NCI-H1694 treated with DMSO at 0.1 percent for 48 hours (cell line): ENCODE results near the gene ATP6V1B1.

Source experiments
- DNase-seq: peaks from one replicate; lab custom pipeline; 2025; lab: John Stamatoyannopoulos, UW

Gene ATP6V1B1

DNA sequence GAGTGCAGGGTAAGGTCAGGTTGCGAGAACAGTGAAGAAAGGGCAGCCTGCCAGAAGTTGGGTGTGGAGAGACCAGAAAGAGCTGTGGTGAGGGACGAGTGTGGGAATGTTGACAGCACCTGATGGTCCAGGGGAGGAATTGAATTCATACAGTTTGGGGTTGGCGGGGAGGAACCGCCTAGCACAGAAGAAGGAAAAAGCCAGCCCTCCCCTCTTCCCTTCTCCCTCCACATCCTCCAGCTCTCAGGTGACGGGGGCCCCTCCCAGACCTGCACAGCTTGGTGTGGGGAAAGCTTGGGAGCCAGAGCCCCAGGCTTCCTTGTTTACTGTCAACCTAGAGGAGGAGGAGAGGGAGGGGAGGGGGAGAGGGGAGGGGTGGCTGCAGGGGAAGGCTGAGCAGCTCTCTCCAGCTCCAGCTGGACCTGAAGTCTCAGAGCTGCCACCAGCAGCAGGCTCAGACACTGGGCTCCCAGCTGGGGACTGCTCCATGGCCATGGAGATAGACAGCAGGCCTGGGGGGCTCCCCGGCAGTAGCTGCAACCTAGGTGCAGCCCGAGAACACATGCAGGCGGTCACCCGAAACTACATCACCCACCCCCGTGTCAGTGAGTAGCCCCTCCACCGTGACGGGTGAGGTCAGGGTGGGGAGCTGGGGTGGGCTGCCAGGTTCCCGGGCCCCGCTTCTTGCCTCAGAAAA is at the start of gene ATP6V1B1:
Gene ATP6V1B1 (plus strand): TSS at position 433 of the 697 bp plus-strand sequence. CDS start 55 bp downstream, at position 488.
- DNase-seq, result no peak

DNA sequence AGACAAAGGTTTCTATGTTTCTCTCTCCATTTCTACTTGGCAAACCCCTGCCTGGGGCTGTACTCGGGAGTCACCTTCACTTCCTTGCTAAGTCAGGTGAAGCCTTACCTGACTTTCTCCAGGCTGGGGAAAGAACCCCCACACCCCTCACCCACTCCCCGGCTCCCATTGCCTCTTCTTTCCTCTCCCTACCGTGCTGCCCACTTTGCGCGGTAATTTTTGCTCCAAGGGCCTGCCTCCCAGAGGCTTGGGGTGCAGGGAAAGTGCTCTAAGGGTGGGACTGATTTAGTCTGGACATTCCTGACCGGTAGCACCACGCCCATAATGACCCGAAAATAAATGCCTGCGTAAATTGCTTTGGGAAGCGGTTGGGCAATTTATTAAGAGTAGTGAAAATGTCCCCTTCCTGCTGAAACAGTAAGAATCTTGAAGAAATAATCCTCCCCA is 49.1 kb upstream of the ATP6V1B1 start:
- no peak for DNase-seq

DNA sequence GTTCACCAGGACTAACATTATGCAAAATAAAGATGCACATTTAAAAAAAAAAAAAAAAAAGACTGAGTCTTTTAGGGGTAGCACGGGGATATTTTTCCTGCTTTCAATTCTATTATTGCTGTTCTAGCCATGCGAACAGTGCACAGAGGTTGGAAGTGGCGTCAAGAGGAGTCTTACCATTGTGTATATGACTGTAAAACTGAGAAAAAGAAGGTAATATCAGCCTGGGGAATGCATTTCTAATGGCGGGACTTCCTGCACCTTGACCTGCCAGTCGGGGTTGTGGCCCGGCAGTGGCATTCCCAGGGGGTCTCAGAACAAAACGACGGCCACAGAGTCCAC is 48.5 kb upstream of the ATP6V1B1 start:
- no peak for DNase-seq

DNA sequence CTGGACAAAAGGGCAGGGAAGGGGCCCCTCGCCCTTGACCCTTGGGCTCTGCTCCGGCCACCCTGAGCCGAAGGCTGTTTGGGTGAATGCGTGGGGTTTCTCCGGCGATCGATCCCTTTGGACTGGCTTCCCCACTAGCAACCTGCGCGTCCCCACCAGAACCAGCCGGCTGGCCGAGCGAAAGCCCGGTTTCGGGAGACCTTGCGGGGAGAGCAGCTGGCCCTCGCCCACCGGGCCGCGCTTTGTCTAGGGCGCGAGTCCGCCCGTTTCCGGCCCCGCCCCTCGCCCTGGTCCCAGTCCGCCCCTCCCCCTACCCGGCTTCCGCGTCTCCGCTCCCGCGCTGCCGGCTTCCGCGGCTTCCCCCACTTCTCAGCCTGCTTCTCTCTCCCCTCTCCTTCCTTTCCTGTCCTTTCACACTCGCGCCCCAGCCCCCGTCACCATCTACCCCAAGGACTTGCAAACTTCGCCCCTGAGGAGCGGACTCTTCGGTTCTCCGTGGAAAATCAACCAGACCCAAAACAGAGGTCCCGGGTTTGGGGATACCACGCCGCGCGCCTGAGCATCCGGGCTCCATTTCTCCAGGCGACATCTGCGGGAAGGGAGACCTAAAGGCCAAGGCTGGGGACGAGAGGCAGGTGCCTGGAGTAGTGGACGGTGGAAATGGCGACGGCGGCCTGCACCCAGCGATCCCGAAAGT is 48.0 kb upstream of the ATP6V1B1 start:
- no peak for DNase-seq

DNA sequence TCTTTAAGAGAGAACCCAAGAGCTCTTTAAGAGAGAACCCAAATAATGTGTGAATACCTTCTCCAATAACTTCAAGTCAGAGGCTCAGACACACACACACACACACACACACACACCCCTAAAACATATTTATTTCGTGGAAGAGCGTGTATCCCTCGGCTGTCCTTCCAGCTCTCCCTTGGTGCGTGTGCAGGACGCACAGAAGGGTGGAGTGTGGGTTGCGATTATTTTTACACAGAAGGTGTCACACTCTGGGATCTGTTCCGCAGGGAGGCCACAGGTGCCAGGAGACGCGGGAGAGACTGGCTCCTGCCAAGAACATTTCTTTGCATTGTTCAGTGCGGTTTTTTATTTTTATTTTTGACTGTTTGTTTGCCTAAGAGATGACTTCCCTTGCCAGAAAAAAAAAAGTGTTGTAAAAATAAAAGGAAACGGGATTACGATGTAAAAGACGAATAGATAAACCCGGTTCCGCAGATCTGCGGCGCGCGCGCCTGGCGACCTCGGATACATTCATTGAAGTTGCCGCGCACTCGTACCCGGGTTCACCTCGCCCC is 47.3 kb upstream of the ATP6V1B1 start:
- DNase-seq, result no peak

DNA sequence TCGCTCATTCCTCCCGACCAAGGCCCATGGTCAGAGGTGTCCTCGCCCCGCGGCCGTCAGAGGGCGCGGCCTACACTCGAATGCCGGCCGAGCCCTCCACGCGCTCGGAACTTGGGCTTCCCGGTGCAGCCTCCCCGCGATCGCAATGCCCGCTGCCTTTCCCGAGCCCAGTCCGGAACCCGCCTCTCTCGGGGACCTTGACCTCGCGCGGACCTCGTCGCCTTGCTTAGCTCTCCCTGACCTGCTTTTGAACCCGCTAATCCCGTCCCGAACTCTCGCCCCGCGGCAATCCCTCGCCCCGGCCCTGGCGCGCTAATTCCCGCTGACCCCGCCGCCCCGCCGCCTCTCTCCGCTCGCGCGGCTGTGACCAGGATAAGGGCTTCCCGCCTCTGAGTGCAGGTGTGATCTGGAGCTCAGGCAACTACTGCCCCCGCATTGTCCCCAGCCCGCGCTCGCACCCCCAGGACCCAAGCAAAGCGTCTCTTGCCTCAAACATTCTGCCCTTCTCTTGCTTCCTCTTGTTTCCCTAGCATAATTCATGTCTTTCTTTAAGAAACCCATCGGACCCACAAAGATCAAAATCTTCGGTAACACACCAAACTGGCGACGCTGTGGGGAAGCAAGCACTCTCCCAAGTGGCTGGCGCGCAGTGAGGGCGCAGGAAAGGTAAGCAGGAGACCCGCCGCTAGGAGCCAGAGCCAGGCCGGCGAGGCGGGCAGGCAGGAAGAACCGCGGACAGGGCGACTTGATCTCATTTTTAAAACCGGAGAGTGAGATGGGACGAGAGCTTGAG is 46.6 kb upstream of the ATP6V1B1 start:
- no peak for DNase-seq

DNA sequence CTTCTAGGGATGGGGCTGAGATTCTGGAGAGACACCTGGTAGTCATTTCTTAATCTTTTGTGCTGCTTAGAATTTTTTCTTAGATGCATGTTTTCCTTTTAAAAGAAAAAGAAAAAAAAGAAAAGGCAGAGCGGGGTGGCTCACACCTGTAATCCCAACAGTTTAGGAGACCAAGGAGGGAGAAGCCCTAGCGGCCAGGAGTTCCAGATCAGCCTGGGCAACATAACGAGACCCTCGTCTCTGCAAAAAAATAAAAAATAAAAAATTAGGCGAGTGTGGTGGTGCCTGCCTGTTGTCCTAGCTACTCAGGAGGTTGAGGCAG is 46.0 kb upstream of the ATP6V1B1 start:
- no peak for DNase-seq

DNA sequence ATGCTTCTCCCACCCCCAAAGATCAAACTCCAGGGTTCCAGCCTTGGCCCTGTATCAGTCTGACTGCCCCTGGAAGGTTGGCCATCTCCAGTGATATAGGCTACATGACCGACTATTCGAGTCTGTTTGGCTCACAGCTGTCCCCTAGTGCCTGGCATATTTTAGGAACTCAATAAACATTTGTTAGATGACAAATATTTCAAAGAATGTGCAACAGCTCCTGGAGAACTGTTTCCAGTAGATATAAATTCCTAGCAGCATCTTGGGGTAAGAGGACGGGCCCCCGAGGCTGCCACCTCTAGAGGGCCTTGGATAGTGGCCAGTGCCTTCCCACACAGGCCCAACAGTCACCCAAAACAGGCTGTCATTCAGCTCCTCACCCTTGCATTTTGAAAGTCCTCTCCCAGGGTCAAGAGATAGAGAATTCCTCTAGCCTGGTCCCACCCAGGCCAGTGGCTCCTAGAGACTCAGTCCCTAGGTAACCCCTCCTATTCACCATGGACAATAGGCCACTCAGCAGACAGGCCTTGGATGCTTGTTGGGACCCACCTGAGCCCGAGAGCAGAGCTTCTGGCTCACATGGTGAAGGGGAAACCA is 45.1 kb upstream of the ATP6V1B1 start:
- no peak for DNase-seq

DNA sequence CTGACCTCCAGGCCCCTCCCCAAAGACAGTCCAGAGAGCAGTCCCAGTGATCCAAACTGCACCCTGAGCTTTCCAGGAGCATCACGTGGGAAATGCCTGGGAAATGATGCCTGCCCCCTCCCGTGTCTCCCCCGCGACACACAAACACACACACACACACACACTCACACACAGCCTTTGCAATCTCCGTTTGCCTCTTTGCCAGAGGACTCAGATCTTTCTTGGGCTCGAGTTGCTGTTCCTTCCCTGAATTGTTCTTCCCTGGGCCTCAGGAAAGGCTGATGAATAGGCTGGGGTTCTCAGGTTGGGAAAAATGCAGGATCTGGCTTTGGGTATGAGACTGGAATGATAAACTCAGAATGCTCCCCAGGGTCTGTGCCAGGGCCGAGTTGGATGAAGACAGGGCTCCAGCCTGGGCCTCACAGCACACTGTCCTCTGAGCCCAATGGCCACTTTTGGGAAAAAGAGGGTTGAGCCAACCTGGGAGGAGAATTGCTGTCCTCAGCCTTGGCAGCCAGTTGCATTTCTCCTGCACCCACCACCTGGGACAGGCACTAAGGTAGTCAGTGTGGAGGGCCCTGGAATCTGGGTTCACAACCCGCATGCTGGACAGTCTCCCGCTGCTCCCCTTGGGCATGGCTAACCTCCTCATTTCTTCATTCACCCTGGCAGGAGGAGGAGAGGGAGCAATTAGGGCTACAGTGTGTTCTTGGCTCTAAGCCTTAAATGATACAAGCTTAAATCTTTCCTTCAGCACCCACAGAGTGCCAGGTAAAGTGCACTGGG is 43.9 kb upstream of the ATP6V1B1 start:
- no peak for DNase-seq

DNA sequence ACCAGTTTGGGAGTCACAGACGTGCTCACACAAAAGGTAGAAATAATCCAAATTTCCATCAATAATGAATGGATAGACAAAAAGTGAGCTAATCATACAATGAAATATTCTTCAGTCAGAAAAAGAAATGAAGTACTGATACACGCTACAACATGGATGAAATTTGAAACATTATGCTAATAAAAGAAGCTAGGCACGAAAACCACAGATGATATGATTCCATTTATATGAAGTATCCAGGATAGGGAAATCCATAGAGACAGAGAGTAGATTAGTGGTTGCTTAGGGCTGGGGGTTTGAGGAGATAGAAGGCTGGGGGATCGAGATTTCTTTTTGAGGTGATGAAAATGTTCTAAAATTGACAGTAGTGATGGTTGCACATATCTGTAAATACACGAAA is 43.0 kb upstream of the ATP6V1B1 start:
- no peak for DNase-seq

DNA sequence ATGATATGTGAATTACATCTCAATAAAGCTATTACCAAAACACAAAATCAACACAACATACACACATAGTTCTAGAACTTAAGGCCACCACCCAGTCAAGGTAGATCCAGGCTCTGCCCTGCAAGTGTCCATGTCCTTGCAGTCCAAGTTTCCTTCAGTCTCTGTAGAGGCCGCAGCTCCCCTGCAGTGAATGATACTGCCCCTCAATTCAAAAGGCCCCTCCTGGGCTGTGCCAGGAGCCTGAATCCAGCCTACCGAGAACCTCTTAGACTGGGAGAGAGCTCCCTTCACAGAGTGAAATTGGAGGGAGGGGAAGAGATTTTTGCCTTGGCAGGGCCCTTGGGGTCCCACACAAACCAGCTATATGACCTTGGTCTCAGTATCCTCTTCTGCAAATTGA is 42.5 kb upstream of the ATP6V1B1 start:
- DNase-seq, result no peak

DNA sequence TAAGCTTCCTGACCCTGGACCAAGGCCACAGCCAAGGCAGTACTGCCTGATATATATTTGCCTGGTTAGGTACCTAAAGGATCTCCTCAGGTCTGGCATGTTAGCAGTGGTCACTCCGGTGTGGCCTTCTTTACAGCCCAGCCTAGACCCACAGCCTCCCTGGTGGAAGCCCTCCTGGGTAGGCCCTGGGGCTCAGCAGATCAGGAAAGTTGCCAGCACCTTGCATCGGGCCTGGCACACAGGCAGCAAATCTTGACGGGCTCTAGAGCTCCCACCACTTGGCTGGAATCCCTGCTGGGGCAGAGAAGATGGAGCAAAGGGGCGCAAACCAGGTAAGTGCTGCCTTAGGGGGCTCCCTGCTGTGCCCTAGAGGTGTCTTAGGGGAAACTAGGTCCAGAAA is 40.9 kb upstream of the ATP6V1B1 start:
- DNase-seq, result no peak

DNA sequence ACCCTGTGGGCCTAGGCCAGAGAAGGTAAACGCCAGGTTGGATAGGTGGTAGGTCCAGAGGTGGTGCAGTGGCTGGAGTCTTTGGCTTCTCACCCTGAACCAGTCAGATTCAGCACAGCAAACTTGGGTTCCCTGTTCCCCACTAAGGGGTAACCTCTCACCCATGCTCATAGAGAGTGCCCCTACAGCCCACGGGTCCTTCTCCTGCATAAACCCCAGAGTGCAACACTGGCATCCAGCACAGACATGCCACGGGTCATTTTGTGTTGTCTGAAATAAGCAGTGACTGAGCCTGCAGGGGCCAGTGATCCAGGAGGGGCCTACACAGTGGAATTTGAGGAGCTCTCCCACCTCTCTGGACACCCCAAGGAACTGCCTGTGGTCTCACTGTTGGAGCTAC is 40.5 kb upstream of the ATP6V1B1 start:
- no peak for DNase-seq

DNA sequence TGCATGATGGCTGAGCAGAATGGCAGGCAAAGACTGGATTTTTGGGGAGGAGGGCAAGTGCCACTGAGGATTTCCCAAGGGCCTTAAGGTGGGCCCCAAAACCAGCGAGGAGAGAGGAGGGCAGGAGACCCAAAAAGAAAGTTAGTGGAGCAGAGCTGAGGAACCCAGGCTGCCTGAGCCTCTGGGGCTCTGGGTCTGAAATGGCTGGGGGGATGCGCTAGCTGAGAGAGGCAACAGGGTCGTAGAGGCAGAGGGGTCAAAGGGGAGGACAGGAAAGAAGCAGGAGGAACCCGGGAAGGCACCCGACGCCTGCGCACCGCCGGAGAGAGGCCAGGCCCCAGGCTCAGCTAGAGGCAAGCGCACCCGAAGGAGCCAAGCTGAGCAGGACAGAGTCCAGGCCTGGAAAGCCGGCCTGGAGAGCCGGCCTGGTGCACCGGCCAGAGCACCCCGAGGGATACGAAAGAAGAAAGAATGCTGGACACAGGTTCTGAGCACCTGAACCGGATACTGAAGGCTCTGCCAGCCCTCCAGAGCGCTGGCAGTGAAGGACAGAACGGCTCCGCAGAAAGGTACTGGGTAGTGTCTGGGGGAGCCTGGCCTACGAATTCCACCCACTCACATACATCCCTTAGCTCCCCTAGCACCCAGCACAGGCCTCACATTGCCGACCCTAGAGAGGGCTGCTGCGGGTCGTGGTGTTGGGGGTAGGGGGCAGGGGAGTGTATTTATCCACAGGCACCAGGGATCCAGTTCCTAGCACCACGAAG is 39.5 kb upstream of the ATP6V1B1 start:
- no peak for DNase-seq

DNA sequence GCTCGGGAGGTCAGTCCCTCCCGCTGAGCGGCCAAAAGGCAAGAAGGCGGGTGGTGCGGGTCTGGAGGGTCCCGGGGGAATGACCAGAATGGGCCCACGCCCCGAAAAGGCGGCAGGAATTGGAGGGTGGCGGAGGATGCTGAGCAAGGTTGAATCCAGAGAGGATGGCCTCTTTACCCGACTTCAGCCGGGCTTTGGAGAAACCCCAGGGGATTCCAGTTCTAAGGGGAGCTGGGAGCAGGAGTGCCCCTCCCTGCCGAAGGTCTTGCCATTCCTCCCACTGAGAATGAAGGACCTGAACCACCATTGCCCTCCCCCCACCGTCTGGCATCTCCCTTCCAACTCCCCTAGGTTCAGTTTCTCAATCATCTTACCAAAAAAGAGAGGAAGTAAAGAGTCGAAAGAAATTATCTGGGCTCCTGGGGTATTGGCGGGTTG is 38.9 kb upstream of the ATP6V1B1 start:
- no peak for DNase-seq

DNA sequence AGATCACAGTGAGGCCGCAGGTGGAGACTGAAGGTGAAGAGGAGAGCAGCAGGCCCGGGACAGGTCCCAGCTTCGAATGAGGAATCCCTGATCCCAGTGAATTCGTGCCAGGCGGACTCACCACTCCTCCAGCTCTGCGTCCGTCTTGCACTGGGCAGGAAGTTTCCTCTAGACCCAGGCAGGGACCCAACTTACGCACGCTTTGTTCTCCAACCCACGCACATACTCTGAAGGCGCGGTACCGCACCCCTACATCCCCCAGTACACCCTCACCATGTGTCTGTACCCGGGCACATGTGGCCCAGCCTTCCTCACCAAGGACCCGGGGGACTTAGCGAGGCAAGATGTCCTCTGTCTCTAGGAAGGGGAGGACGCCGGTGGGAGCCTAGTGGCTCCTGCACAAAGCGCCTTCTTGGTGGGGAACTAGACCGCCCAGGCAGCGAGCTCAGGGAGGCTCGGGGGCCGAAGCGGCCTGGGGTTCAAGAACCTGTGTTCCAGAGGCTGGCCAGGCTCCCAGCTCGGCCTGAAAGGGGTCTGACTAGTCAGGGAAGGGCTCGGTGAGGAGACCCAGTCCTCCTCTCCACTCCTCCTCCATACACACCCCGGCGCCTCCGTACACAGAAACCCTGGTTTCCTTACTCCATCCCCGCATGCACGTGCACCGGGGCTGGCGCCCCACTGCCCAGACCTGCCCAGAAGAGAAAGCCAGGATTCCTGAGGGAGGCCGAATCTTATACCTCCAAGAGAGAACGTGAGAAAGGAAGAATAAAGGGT is 38.3 kb upstream of the ATP6V1B1 start:
- DNase-seq, result no peak

DNA sequence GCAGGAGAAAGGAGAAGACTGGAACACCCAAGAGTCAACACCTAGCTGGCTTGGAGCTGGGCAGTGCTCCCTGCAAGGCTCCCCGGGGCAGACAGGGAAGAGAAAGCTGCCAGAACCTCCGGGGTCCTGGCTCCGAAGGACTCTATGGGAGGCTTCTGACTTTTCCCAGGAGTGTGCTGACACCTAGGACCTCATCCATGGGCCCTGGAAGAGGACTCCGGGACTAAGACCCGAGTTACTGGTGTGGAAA is 37.8 kb upstream of the ATP6V1B1 start:
- DNase-seq, result no peak

DNA sequence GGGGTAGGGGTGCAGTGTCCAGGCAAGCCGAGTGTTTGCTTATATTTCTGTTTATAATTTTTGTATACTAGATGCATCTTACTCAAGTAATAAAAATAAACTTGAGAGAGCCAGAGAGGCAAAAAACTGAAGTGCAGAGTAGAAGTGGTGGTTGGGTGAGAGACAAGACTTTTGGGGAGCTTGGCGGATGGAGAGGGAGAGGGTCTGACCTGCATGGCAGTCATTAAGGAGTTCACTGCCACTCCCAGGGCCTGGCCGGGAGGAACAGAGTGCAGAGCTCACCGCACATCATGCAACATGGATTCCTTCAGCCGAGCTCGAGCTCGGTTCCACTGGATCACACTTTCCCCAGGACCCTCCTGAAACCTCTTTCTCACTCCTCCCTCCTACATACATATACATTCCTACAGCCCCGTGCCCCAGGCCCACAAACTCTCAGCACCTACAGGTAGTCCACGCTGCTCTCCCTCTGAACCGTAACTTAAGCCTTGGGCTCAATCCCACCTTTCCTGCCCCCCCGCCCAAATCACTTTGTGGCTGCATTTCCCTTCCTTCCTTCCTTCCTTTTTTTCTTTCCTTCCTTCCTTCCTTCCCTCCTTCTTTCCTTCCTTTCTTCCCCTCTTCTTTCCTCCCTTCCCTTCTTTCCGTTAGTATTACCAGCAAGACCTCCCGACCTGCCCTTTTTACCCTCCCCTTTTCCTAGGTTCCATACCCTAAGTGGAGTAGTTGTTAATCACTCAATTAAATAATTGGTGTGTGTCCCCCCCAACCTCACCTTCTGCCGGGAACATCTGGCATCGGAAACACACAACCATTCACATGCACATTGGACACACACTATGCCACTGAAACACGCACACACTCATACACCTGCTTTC is 37.1 kb upstream of the ATP6V1B1 start:
- DNase-seq, result no peak
